ENCODE results near the gene CCDC192.

GRCh38 chr5:127925916-127926315, 222.7 kb downstream of the CCDC192 start:
- TF ChIP-seq ATF2 (tag by site-specific recombination; IDR thresholded peaks at IDR 0.05; ENCODE audit: low read depth) (no peak), CTCF (tag by site-specific recombination; IDR thresholded peaks at IDR 0.05) (no peak), ZNF362 (tag by site-specific recombination; IDR thresholded peaks at IDR 0.05) (no peak), ZNF146 (tag by site-specific recombination; IDR thresholded peaks at IDR 0.05) (no peak), YY2 (tag by site-specific recombination; IDR thresholded peaks at IDR 0.05) (no peak), REST (tag by site-specific recombination; IDR thresholded peaks at IDR 0.05) (no peak), GLI4 (tag by site-specific recombination; IDR thresholded peaks at IDR 0.05) (no peak), ZNF639 (tag by site-specific recombination; IDR thresholded peaks at IDR 0.05) (no peak)
